Measurements from ENCODE around the gene DPF1.
"Not testable (repeated sequence)": the region's sequence is repeated elsewhere in the genome, so short reads cannot be mapped to it uniquely, and the experiment has no call there.

DPF1 gene

GRCh38 chr19:38248421-38248820 is 24.4 kb upstream of the DPF1 start:
- Histone ChIP-seq H3K27me3 (ENCODE audit: control insufficient read depth, insufficient read depth, low read length) (no peaks in the 10 kb centered on the region; the same call in 1 of the 2 replicates), H3K4me1 (ENCODE audit: control insufficient read depth, insufficient read depth, low read length) (peaks cover 32% of the 10 kb centered on the region), H3K27ac (ENCODE audit: low read depth, low read length) (no peak overlapping the region), H3K36me3 (ENCODE audit: control insufficient read depth, insufficient read depth, low read length) (no peaks in the 10 kb centered on the region), H3K9ac (ENCODE audit: low read depth, low read length) (no peak overlapping the region), H3K9me3 (ENCODE audit: control insufficient read depth, insufficient read depth, low read length) (no peaks in the 10 kb centered on the region), H3K4me3 (ENCODE audit: low read depth, low read length) (no peak overlapping the region)

GRCh38 chr19:38247734-38248268 is 23.8 kb upstream of the DPF1 start:
- no peak overlapping the region for H3K9ac ChIP-seq (ENCODE audit: low read depth, low read length)
- no peaks in the 10 kb centered on the region for H3K36me3 ChIP-seq (ENCODE audit: control insufficient read depth, insufficient read depth, low read length)
- no peaks in the 10 kb centered on the region; the same call in 1 of the 2 replicates for H3K27me3 ChIP-seq (ENCODE audit: control insufficient read depth, insufficient read depth, low read length)
- H3K9me3 ChIP-seq (ENCODE audit: control insufficient read depth, insufficient read depth, low read length): no peaks in the 10 kb centered on the region
- peak overlapping the region; percentile 7 for H3K27ac ChIP-seq (ENCODE audit: low read depth, low read length)
- H3K4me1 ChIP-seq (ENCODE audit: control insufficient read depth, insufficient read depth, low read length): peaks cover 26% of the 10 kb centered on the region
- no peak overlapping the region for H3K4me3 ChIP-seq (ENCODE audit: low read depth, low read length)

GRCh38 chr19:38247126-38247525 is 23.1 kb upstream of the DPF1 start:
- H3K27me3 ChIP-seq (ENCODE audit: control insufficient read depth, insufficient read depth, low read length): no peaks in the 10 kb centered on the region; the same call in 1 of the 2 replicates
- H3K4me1 ChIP-seq (ENCODE audit: control insufficient read depth, insufficient read depth, low read length): peaks cover 20% of the 10 kb centered on the region
- no peak overlapping the region for H3K4me3 ChIP-seq (ENCODE audit: low read depth, low read length)
- no peak overlapping the region for H3K9ac ChIP-seq (ENCODE audit: low read depth, low read length)
- no peaks in the 10 kb centered on the region for H3K9me3 ChIP-seq (ENCODE audit: control insufficient read depth, insufficient read depth, low read length)
- H3K27ac ChIP-seq (ENCODE audit: low read depth, low read length): no peak overlapping the region
- no peaks in the 10 kb centered on the region for H3K36me3 ChIP-seq (ENCODE audit: control insufficient read depth, insufficient read depth, low read length)

GRCh38 chr19:38245826-38246498 is 21.9 kb upstream of the DPF1 start:
- Histone ChIP-seq H3K4me3 (ENCODE audit: low read depth, low read length) (no peak overlapping the region), H3K27ac (ENCODE audit: low read depth, low read length) (no peak overlapping the region), H3K9ac (ENCODE audit: low read depth, low read length) (no peak overlapping the region), H3K27me3 (ENCODE audit: control insufficient read depth, insufficient read depth, low read length) (no peaks in the 10 kb centered on the region; the same call in 1 of the 2 replicates), H3K4me1 (ENCODE audit: control insufficient read depth, insufficient read depth, low read length) (peaks cover 11% of the 10 kb centered on the region), H3K9me3 (ENCODE audit: control insufficient read depth, insufficient read depth, low read length) (no peaks in the 10 kb centered on the region), H3K36me3 (ENCODE audit: control insufficient read depth, insufficient read depth, low read length) (no peaks in the 10 kb centered on the region)

GRCh38 chr19:38243279-38243673 is 19.3 kb upstream of the DPF1 start:
- Histone ChIP-seq H3K27me3 (ENCODE audit: control insufficient read depth, insufficient read depth, low read length) (no peaks in the 10 kb centered on the region; the same call in 1 of the 2 replicates), H3K27ac (ENCODE audit: low read depth, low read length) (no peak overlapping the region), H3K4me1 (ENCODE audit: control insufficient read depth, insufficient read depth, low read length) (peaks cover 4% of the 10 kb centered on the region; the same call in 1 of the 2 replicates), H3K36me3 (ENCODE audit: control insufficient read depth, insufficient read depth, low read length) (no peaks in the 10 kb centered on the region), H3K9ac (ENCODE audit: low read depth, low read length) (no peak overlapping the region), H3K9me3 (ENCODE audit: control insufficient read depth, insufficient read depth, low read length) (no peaks in the 10 kb centered on the region), H3K4me3 (ENCODE audit: low read depth, low read length) (no peak overlapping the region)

- Histone ChIP-seq H3K4me1 (ENCODE audit: control insufficient read depth, insufficient read depth, low read length) (peaks cover 2% of the 10 kb centered on the region; the same call in 1 of the 2 replicates), H3K36me3 (ENCODE audit: control insufficient read depth, insufficient read depth, low read length) (no peaks in the 10 kb centered on the region), H3K9ac (ENCODE audit: low read depth, low read length) (no peak overlapping the region), H3K4me3 (ENCODE audit: low read depth, low read length) (no peak overlapping the region), H3K27ac (ENCODE audit: low read depth, low read length) (no peak overlapping the region), H3K9me3 (ENCODE audit: control insufficient read depth, insufficient read depth, low read length) (no peaks in the 10 kb centered on the region), H3K27me3 (ENCODE audit: control insufficient read depth, insufficient read depth, low read length) (no peaks in the 10 kb centered on the region; the same call in 1 of the 2 replicates)
Measured at GRCh38 chr19:38239816-38240215, 15.8 kb upstream of the DPF1 start.

GRCh38 chr19:38234615-38235014 is 10.6 kb upstream of the DPF1 start:
- Histone ChIP-seq H3K27me3 (ENCODE audit: control insufficient read depth, insufficient read depth, low read length) (peaks cover 8% of the 10 kb centered on the region), H3K36me3 (ENCODE audit: control insufficient read depth, insufficient read depth, low read length) (no peaks in the 10 kb centered on the region), H3K4me3 (ENCODE audit: low read depth, low read length) (no peak overlapping the region), H3K4me1 (ENCODE audit: control insufficient read depth, insufficient read depth, low read length) (no peaks in the 10 kb centered on the region; the same call in 1 of the 2 replicates), H3K27ac (ENCODE audit: low read depth, low read length) (no peak overlapping the region), H3K9ac (ENCODE audit: low read depth, low read length) (no peak overlapping the region), H3K9me3 (ENCODE audit: control insufficient read depth, insufficient read depth, low read length) (no peaks in the 10 kb centered on the region)

- no peak overlapping the region for H3K27ac ChIP-seq (ENCODE audit: low read depth, low read length)
- H3K9me3 ChIP-seq (ENCODE audit: control insufficient read depth, insufficient read depth, low read length): no peaks in the 10 kb centered on the region
- no peak overlapping the region for H3K9ac ChIP-seq (ENCODE audit: low read depth, low read length)
- H3K27me3 ChIP-seq (ENCODE audit: control insufficient read depth, insufficient read depth, low read length): peaks cover 11% of the 10 kb centered on the region
- no peak overlapping the region for H3K4me3 ChIP-seq (ENCODE audit: low read depth, low read length)
- no peaks in the 10 kb centered on the region for H3K36me3 ChIP-seq (ENCODE audit: control insufficient read depth, insufficient read depth, low read length)
- no peaks in the 10 kb centered on the region; the same call in 1 of the 2 replicates for H3K4me1 ChIP-seq (ENCODE audit: control insufficient read depth, insufficient read depth, low read length)
Measured at GRCh38 chr19:38233740-38234251, 9.8 kb upstream of the DPF1 start.

- H3K36me3 ChIP-seq (ENCODE audit: control insufficient read depth, insufficient read depth, low read length): no peaks in the 10 kb centered on the region
- H3K27me3 ChIP-seq (ENCODE audit: control insufficient read depth, insufficient read depth, low read length): peaks cover 21% of the 10 kb centered on the region
- H3K27ac ChIP-seq (ENCODE audit: low read depth, low read length): no peak overlapping the region
- H3K4me3 ChIP-seq (ENCODE audit: low read depth, low read length): no peak overlapping the region
- H3K9me3 ChIP-seq (ENCODE audit: control insufficient read depth, insufficient read depth, low read length): no peaks in the 10 kb centered on the region
- no peak overlapping the region for H3K9ac ChIP-seq (ENCODE audit: low read depth, low read length)
- peaks cover 10% of the 10 kb centered on the region for H3K4me1 ChIP-seq (ENCODE audit: control insufficient read depth, insufficient read depth, low read length)
Measured at GRCh38 chr19:38231918-38232317, 7.9 kb upstream of the DPF1 start.

- H3K36me3 ChIP-seq (ENCODE audit: control insufficient read depth, insufficient read depth, low read length): not testable (repeated sequence)
- peaks cover 25% of the 10 kb centered on the region for H3K27me3 ChIP-seq (ENCODE audit: control insufficient read depth, insufficient read depth, low read length)
- peaks cover 15% of the 10 kb centered on the region for H3K4me1 ChIP-seq (ENCODE audit: control insufficient read depth, insufficient read depth, low read length)
Measured at GRCh38 chr19:38230506-38231133, 6.6 kb upstream of the DPF1 start.

GRCh38 chr19:38229585-38230073 is 5.6 kb upstream of the DPF1 start:
- peak overlapping the region; percentile 51 for H3K27ac ChIP-seq (ENCODE audit: low read depth, low read length)
- H3K4me3 ChIP-seq (ENCODE audit: low read depth, low read length): peak overlapping the region; percentile 73
- H3K36me3 ChIP-seq (ENCODE audit: control insufficient read depth, insufficient read depth, low read length): no peaks in the 10 kb centered on the region
- H3K27me3 ChIP-seq (ENCODE audit: control insufficient read depth, insufficient read depth, low read length): peaks cover 25% of the 10 kb centered on the region
- H3K9ac ChIP-seq (ENCODE audit: low read depth, low read length): no peak overlapping the region
- H3K9me3 ChIP-seq (ENCODE audit: control insufficient read depth, insufficient read depth, low read length): no peaks in the 10 kb centered on the region
- peaks cover 15% of the 10 kb centered on the region for H3K4me1 ChIP-seq (ENCODE audit: control insufficient read depth, insufficient read depth, low read length)

More at GRCh38 chr19:38230506-38231133, 6.6 kb upstream of the DPF1 start:
- not testable (repeated sequence) for H3K27ac ChIP-seq (ENCODE audit: low read depth, low read length); H3K9ac ChIP-seq (ENCODE audit: low read depth, low read length); H3K9me3 ChIP-seq (ENCODE audit: control insufficient read depth, insufficient read depth, low read length); H3K4me3 ChIP-seq (ENCODE audit: low read depth, low read length)
